Tibial nerve (tissue), 4 donors: Measurements from ENCODE around the gene MCHR2. TPM values are rescaled to one million over a fixed set of nuclear protein-coding genes. Genes with fewer than 3 reads are reported as not detected.

ENCODE experiments used
- DNase-seq, 2 donors: peaks; one replicate each; pipeline ENCODE4 v3.0.0-alpha.2; 2019; ENCODE audit warnings: low spot score in 2 of 2
- H3K27ac ChIP-seq, 4 donors: fragments of 200-600 bp; sonication (generic) in 3 of 4; one replicate each; pipeline ENCODE4 v1.5.1; 2017 to 2019; ENCODE audit warnings: mild to moderate bottlenecking in 1 of 4
- H3K27me3 ChIP-seq, 2 donors: fragments of 200-600 bp; sonication (generic) in 1 of 2; one replicate each; pipeline versions ENCODE4 v1.5.1 to v1.6.0; 2017 to 2019
- H3K36me3 ChIP-seq, 3 donors: fragments of 200-600 bp; sonication (generic); one replicate each; pipeline ENCODE4 v1.5.1; 2018 to 2019
- H3K4me1 ChIP-seq, 4 donors: fragments of 200-600 bp; sonication (generic) in 3 of 4; one replicate each; pipeline ENCODE4 v1.5.1; 2017 to 2019
- H3K4me3 ChIP-seq, 4 donors: fragments of 200-600 bp; sonication (generic) in 3 of 4; one replicate each; pipeline ENCODE4 v1.5.1; 2017 to 2019; ENCODE audit warnings: mild to moderate bottlenecking in 1 of 4, moderate library complexity in 1 of 4
- H3K9me3 ChIP-seq, 4 donors: fragments of 200-600 bp; sonication (generic) in 3 of 4; one replicate each; pipeline ENCODE4 v1.5.1; 2017 to 2019
- CTCF ChIP-seq, 5 experiments: fragments of 200-600 bp in 3 of 5; fragments of 450-650 bp in 2 of 5; sonication (generic) in 3 of 5; IDR thresholded peaks; one replicate each; pipeline ENCODE4 v1.5.1; 2016 to 2019; ENCODE audit warnings: antibody characterized with exemption in 5 of 5, mild to moderate bottlenecking in 3 of 5, moderate library complexity in 2 of 5
- EP300 ChIP-seq, 2 donors: sonication (generic); formaldehyde crosslinking; IDR thresholded peaks; one replicate each; pipeline ENCODE4 v1.6.1; 2017; ENCODE audit warnings: antibody characterized with exemption in 2 of 2, mild to moderate bottlenecking in 1 of 2
- POLR2A ChIP-seq, 2 donors: fragments of 450-650 bp; IDR thresholded peaks; one replicate each; pipeline ENCODE4 v1.6.1; 2017; ENCODE audit warnings: antibody characterized with exemption in 2 of 2, mild to moderate bottlenecking in 2 of 2, moderate library complexity in 2 of 2
- WGBS, 2 donors: methylation state at CpG; one replicate each; pipeline ENCODE4 v1.1.5; 2018; 5-methylcytosine and 5-hydroxymethylcytosine counted together
- total RNA-seq, 4 donors: library from RNA; depleted of rRNA; stranded (reverse); fragments of >200 nt; gene quantifications; one replicate each; pipeline ENCODE4 v1.1.0, GENCODE V29; 2016

Gene MCHR2
- total RNA-seq, 4 donors from 2014 or later: not detected

- TF ChIP-seq EP300 (IDR thresholded peaks at IDR 0.05) (no peak), POLR2A (IDR thresholded peaks at IDR 0.05) (no peak), CTCF (IDR thresholded peaks at IDR 0.05) (no peak)
- WGBS, 2 donors: 54 to 60% methylated on average over 3 of the region's 3 CpGs
- no peaks in the 10 kb centered on the region for H3K4me1 ChIP-seq
- H3K36me3 ChIP-seq: no peaks in the 10 kb centered on the region
- H3K9me3 ChIP-seq: no peaks in the 10 kb centered on the region
- no peak overlapping the region for H3K4me3 ChIP-seq
- no peaks in the 10 kb centered on the region for H3K27me3 ChIP-seq
- no peak overlapping the region for H3K27ac ChIP-seq
- no peak for DNase-seq
Observed at GRCh38 chr6:99885051-99885450, 109.0 kb downstream of the MCHR2 start.

- Histone ChIP-seq H3K27ac (no peak overlapping the region), H3K4me3 (no peak overlapping the region), H3K9me3 (no peaks in the 10 kb centered on the region), H3K27me3 (no peaks in the 10 kb centered on the region), H3K4me1 (no peaks in the 10 kb centered on the region), H3K36me3 (no peaks in the 10 kb centered on the region)
- 72 to 75% methylated on average over 4 of the region's 4 CpGs for WGBS, 2 donors
- DNase-seq: no peak
- TF ChIP-seq EP300 (IDR thresholded peaks at IDR 0.05): no peak
- TF ChIP-seq CTCF (IDR thresholded peaks at IDR 0.05): no peak
- no peak for TF ChIP-seq POLR2A (IDR thresholded peaks at IDR 0.05)
Observed at GRCh38 chr6:99882128-99882702, 111.8 kb downstream of the MCHR2 start.

- no peak for DNase-seq
- 61 to 67% methylated on average over 3 of the region's 3 CpGs for WGBS, 2 donors
Observed at GRCh38 chr6:99879431-99879830, 114.6 kb downstream of the MCHR2 start.

DNA sequence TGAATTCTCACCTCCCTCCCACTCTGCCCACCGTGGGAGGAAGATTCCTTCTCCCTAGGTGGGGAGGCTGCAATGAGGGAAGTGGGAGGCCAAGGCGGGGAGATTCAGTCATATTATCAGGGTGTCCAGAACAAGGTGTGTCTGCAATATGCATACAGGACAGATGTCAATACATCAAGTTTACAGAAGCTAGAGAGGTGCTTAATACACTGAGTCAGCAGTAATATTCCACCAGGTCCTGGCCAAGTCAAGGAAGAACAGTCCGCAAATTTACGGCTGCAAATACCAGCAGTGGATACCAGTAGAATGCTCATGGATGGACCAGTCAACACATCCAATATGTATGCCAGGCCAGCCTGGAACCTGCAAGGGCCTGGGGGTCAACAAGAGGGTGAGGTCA, 119.0 kb downstream of the MCHR2 start:
- H3K4me3 ChIP-seq: no peak overlapping the region
- H3K27ac ChIP-seq: no peak overlapping the region
- no peak for DNase-seq
- H3K9me3 ChIP-seq: no peaks in the 10 kb centered on the region
- WGBS, 2 donors: 86 to 87% methylated on average over 4 of the region's 4 CpGs
- no peaks in the 10 kb centered on the region for H3K27me3 ChIP-seq
- TF ChIP-seq POLR2A (IDR thresholded peaks at IDR 0.05) (no peak), CTCF (IDR thresholded peaks at IDR 0.05) (no peak), EP300 (IDR thresholded peaks at IDR 0.05) (no peak)
- no peaks in the 10 kb centered on the region for H3K4me1 ChIP-seq
- no peaks in the 10 kb centered on the region for H3K36me3 ChIP-seq

More at GRCh38 chr6:99879431-99879830, 114.6 kb downstream of the MCHR2 start:
- H3K27me3 ChIP-seq: no peaks in the 10 kb centered on the region
- no peaks in the 10 kb centered on the region for H3K9me3 ChIP-seq
- no peak overlapping the region for H3K27ac ChIP-seq
- no peak overlapping the region for H3K4me3 ChIP-seq
- no peaks in the 10 kb centered on the region for H3K4me1 ChIP-seq
- TF ChIP-seq POLR2A (IDR thresholded peaks at IDR 0.05) (no peak), CTCF (IDR thresholded peaks at IDR 0.05) (no peak), EP300 (IDR thresholded peaks at IDR 0.05) (no peak)
- H3K36me3 ChIP-seq: no peaks in the 10 kb centered on the region

DNA sequence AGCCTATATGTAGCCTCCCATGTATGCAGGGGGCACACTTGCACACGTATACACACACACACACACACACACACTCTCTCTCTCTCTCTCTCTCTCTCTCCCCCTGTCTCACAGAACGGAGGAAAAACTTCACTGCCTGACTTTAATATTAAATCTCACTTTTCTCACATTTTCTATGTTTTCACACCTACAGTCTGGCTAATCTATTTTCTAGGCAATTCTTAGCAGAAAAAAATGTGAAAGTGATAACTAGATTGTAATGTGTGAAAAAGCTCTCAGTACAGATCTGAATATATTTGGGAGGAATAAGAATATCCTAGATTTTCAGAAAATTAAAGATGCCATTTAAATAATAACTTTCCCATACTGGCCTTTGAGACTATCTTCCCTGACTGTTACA, 120.9 kb downstream of the MCHR2 start:
- no peaks in the 10 kb centered on the region for H3K9me3 ChIP-seq
- 47 to 69% methylated on average over 2 of the region's 2 CpGs for WGBS, 2 donors
- H3K36me3 ChIP-seq: no peaks in the 10 kb centered on the region
- H3K27ac ChIP-seq: no peak overlapping the region
- no peak for DNase-seq
- no peaks in the 10 kb centered on the region for H3K27me3 ChIP-seq
- H3K4me1 ChIP-seq: peaks cover 0 to 4% (median 0%) of the 10 kb centered on the region in 4 donors
- no peak overlapping the region for H3K4me3 ChIP-seq
- no peak for TF ChIP-seq CTCF (IDR thresholded peaks at IDR 0.05)
- no peak for TF ChIP-seq POLR2A (IDR thresholded peaks at IDR 0.05)
- no peak for TF ChIP-seq EP300 (IDR thresholded peaks at IDR 0.05)
